CD14-positive monocyte (primary cell): ENCODE results near the gene FAM83B. TPM values are rescaled to one million over a fixed set of nuclear protein-coding genes. Genes with fewer than 3 reads are reported as not detected.

Source experiments
- DNase-seq, 3 donors: peaks; one replicate each; pipeline ENCODE4 v3.0.0-alpha.2; 2011 to 2022
- H2AFZ ChIP-seq: 2 replicates; pipeline ENCODE4 v1.6.0; 2012; ENCODE audit warnings: mild to moderate bottlenecking, low read depth, low read length, inconsistent platforms; ENCODE audit not compliant: insufficient read depth, poor library complexity, severe bottlenecking
- H3K27ac ChIP-seq, 2 donors: 1 replicate in 1 of 2; 2 replicates in 1 of 2; pipeline ENCODE4 v1.5.1; 2012 to 2013; ENCODE audit warnings: low read length in 2 of 2, control low read depth in 1 of 2, inconsistent platforms in 1 of 2, low read depth in 1 of 2, mild to moderate bottlenecking in 1 of 2
- H3K27me3 ChIP-seq, 2 donors: one replicate each; pipeline versions ENCODE4 v1.6.0 to v1.6.1; 2011 to 2013; ENCODE audit warnings: low read length in 2 of 2; ENCODE audit not compliant: control insufficient read depth in 2 of 2, insufficient read depth in 2 of 2
- H3K36me3 ChIP-seq, 2 donors: replicated peaks in 1 of 2; 1 replicate in 1 of 2; 2 replicates in 1 of 2; pipeline versions ENCODE4 v1.5.1 to v1.6.1; 2012 to 2013; ENCODE audit warnings: low read length in 2 of 2, control low read depth in 1 of 2, inconsistent platforms in 1 of 2, mild to moderate bottlenecking in 1 of 2; ENCODE audit not compliant: insufficient read depth in 2 of 2, control insufficient read depth in 1 of 2
- H3K4me1 ChIP-seq, 2 donors: 1 replicate in 1 of 2; 2 replicates in 1 of 2; pipeline versions ENCODE4 v1.5.1 to v1.6.1; 2012 to 2013; ENCODE audit warnings: low read length in 2 of 2, control low read depth in 1 of 2, inconsistent platforms in 1 of 2, mild to moderate bottlenecking in 1 of 2, moderate library complexity in 1 of 2; ENCODE audit not compliant: insufficient read depth in 2 of 2, control insufficient read depth in 1 of 2
- H3K4me2 ChIP-seq: replicated peaks from 2 replicates; pipeline ENCODE3; 2012; ENCODE audit warnings: low read length, moderate library complexity, mild to moderate bottlenecking; ENCODE audit not compliant: poor library complexity, severe bottlenecking; ENCODE audit errors: extremely low read depth
- H3K4me3 ChIP-seq, 3 experiments: fragments of 200-600 bp in 1 of 3; sonication (generic) in 1 of 3; replicated peaks in 1 of 3; 1 replicate in 2 of 3; 2 replicates in 1 of 3; pipeline ENCODE4 v1.5.1; 2011 to 2013; ENCODE audit warnings: low read length in 3 of 3, mild to moderate bottlenecking in 3 of 3, control low read depth in 2 of 3, low read depth in 2 of 3, inconsistent platforms in 1 of 3, moderate library complexity in 1 of 3
- H3K79me2 ChIP-seq: 2 replicates; pipeline ENCODE4 v1.6.0; 2012; ENCODE audit warnings: mild to moderate bottlenecking, control low read depth, inconsistent platforms, low read length, moderate library complexity; ENCODE audit not compliant: insufficient read depth
- H3K9ac ChIP-seq: 2 replicates; pipeline ENCODE4 v1.6.0; 2017; ENCODE audit warnings: low read length, mild to moderate bottlenecking; ENCODE audit not compliant: insufficient read depth, poor library complexity, severe bottlenecking
- H3K9me3 ChIP-seq, 2 donors: replicated peaks in 1 of 2; 1 replicate in 1 of 2; 2 replicates in 1 of 2; pipeline versions ENCODE4 v1.5.1 to v1.6.1; 2012 to 2013; ENCODE audit warnings: low read length in 2 of 2, control low read depth in 1 of 2; ENCODE audit not compliant: control insufficient read depth in 1 of 2, insufficient read depth in 1 of 2
- H4K20me1 ChIP-seq: 2 replicates; pipeline ENCODE4 v1.6.0; 2012; ENCODE audit warnings: mild to moderate bottlenecking, low read length, control low read depth, moderate library complexity; ENCODE audit not compliant: insufficient read depth
- H3K27ac Mint-ChIP-seq, 7 donors: one replicate each; pipeline ENCODE4 v1.8.0; 2020; ENCODE audit warnings: mild to moderate bottlenecking in 7 of 7, mixed read lengths in 7 of 7, moderate library complexity in 6 of 7, inconsistent platforms in 2 of 7
- H3K27me3 Mint-ChIP-seq, 3 donors: one replicate each; pipeline ENCODE4 v1.8.0; 2021 to 2022; ENCODE audit warnings: low read depth in 3 of 3, mild to moderate bottlenecking in 3 of 3, mixed read lengths in 3 of 3, moderate library complexity in 3 of 3, inconsistent platforms in 1 of 3
- H3K36me3 Mint-ChIP-seq, 2 donors: one replicate each; pipeline ENCODE4 v1.8.0; 2020; ENCODE audit warnings: mixed read lengths in 2 of 2, inconsistent platforms in 1 of 2, mild to moderate bottlenecking in 1 of 2
- H3K4me1 Mint-ChIP-seq: one replicate; pipeline ENCODE4 v1.8.0; 2020; ENCODE audit warnings: mild to moderate bottlenecking, mixed read lengths
- H3K4me3 Mint-ChIP-seq, 2 donors: one replicate each; pipeline ENCODE4 v1.8.0; 2020; ENCODE audit warnings: mild to moderate bottlenecking in 2 of 2, mixed read lengths in 2 of 2, moderate library complexity in 1 of 2
- H3K9me3 Mint-ChIP-seq, 7 donors: one replicate each; pipeline ENCODE4 v1.8.0; 2020 to 2022; ENCODE audit warnings: mixed read lengths in 7 of 7, mild to moderate bottlenecking in 6 of 7, moderate library complexity in 6 of 7, inconsistent platforms in 2 of 7
- WGBS: methylation state at CpG from one replicate; pipeline ENCODE4 v1.1.5; 2013; ENCODE audit warnings: missing lambda C conversion rate; ENCODE audit not compliant: insufficient coverage; 5-methylcytosine and 5-hydroxymethylcytosine counted together
- intact Hi-C, 2 donors: fragments of 100-400 bp; cut with micrococcal nuclease; formaldehyde crosslinking; loops; one replicate each; pipeline versions ENCODE4 v1.15.0 to v1.15.1; 2023
- polyA plus RNA-seq, 3 donors: library from polyadenylated mRNA; depleted of rRNA in 1 of 3; unstranded in 2 of 3; stranded (reverse) in 1 of 3; fragments of 300-500 nt in 2 of 3; fragments of >200 nt in 1 of 3; fragmentation: Illumina TruSeq in 2 of 3; gene quantifications; 1 replicate in 2 of 3; 2 replicates in 1 of 3; pipeline ENCODE4 v1.2.3, GENCODE V29; 2012 to 2021
- TF ChIP-seq, protein P1 (sequence below): fragments of 200-600 bp; IDR thresholded peaks from one replicate; pipeline ENCODE4 v1.8.0; 2022; ENCODE audit warnings: antibody characterized with exemption, mild to moderate bottlenecking

FAM83B gene
- polyA plus RNA-seq, 3 donors = not detected

GRCh38 chr6:54877713-54878317 is 31.2 kb downstream of the FAM83B start:
- no peaks in the 10 kb centered on the region for H3K4me1 Mint-ChIP-seq
- DNase-seq = no peak
- Histone ChIP-seq H3K79me2 (no peaks in the 10 kb centered on the region), H3K4me1 (no peaks in the 10 kb centered on the region), H3K36me3 (no peaks in the 10 kb centered on the region), H3K4me3 (no peak overlapping the region), H3K27me3 (no peaks in the 10 kb centered on the region), H2AFZ (no peak overlapping the region), H3K9me3 (no peaks in the 10 kb centered on the region), H4K20me1 (no peaks in the 10 kb centered on the region), H3K9ac (no peak overlapping the region), H3K27ac (no peak overlapping the region), H3K4me2 (no peak overlapping the region)
- H3K4me3 Mint-ChIP-seq = no peak overlapping the region
- intact Hi-C loops = no loop called here
- no peak overlapping the region for H3K27ac Mint-ChIP-seq
- H3K27me3 Mint-ChIP-seq = peaks cover 0 to 2% (median 2%) of the 10 kb centered on the region in 3 donors
- H3K9me3 Mint-ChIP-seq = no peaks in the 10 kb centered on the region
- WGBS = 67% methylated on average over 2 of the region's 5 CpGs
- TF ChIP-seq, protein P1, sequence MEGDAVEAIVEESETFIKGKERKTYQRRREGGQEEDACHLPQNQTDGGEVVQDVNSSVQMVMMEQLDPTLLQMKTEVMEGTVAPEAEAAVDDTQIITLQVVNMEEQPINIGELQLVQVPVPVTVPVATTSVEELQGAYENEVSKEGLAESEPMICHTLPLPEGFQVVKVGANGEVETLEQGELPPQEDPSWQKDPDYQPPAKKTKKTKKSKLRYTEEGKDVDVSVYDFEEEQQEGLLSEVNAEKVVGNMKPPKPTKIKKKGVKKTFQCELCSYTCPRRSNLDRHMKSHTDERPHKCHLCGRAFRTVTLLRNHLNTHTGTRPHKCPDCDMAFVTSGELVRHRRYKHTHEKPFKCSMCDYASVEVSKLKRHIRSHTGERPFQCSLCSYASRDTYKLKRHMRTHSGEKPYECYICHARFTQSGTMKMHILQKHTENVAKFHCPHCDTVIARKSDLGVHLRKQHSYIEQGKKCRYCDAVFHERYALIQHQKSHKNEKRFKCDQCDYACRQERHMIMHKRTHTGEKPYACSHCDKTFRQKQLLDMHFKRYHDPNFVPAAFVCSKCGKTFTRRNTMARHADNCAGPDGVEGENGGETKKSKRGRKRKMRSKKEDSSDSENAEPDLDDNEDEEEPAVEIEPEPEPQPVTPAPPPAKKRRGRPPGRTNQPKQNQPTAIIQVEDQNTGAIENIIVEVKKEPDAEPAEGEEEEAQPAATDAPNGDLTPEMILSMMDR = no peak
- no peaks in the 10 kb centered on the region for H3K36me3 Mint-ChIP-seq

DNA sequence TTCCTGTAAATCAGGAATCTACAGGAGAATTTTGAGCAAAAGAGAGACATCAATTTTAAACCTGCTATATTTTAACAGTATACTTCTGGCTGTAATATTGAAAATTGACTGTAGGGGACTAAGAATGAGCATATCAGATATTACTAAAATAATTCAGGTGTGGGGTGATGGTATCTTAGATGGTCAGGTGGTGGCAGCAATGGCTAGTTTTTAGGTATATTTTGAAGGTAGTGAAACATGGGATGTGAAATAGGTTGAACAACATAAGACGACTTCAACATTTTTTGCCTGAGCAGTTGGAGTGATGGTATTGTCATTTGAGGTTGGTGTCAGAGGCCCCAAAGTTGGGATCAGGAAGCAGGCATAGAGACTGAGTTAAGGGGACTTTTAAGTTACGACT is 32.1 kb downstream of the FAM83B start:
- Mint-ChIP-seq H3K27me3 (peaks cover 0 to 2% (median 2%) of the 10 kb centered on the region in 3 donors), H3K36me3 (no peaks in the 10 kb centered on the region), H3K9me3 (peaks cover 0 to 2% (median 0%) of the 10 kb centered on the region in 7 donors), H3K4me1 (no peaks in the 10 kb centered on the region), H3K27ac (no peak overlapping the region), H3K4me3 (no peak overlapping the region)
- Histone ChIP-seq H3K27ac (no peak overlapping the region), H3K9ac (no peak overlapping the region), H3K4me2 (no peak overlapping the region), H3K4me1 (no peaks in the 10 kb centered on the region), H3K36me3 (no peaks in the 10 kb centered on the region), H3K79me2 (no peaks in the 10 kb centered on the region), H2AFZ (no peak overlapping the region), H3K27me3 (no peaks in the 10 kb centered on the region), H3K4me3 (no peak overlapping the region), H3K9me3 (peaks cover 0 to under 1% of the 10 kb centered on the region in 2 donors), H4K20me1 (no peaks in the 10 kb centered on the region)
- no peak for DNase-seq
- WGBS = 86% methylated on average over 2 of the region's 2 CpGs
- TF ChIP-seq, protein P1 = no peak
- intact Hi-C loops = no loop called here
